CD4-positive, alpha-beta T cell treated with Interleukin-4 for 1 hour (primary cell): ENCODE measurements around the gene EFNA2.

ENCODE experiments used
- DNase-seq, 2 donors: peaks; one replicate each; pipeline ENCODE4 v3.0.0-alpha.2; 2020 to 2022

The EFNA2 gene

DNA sequence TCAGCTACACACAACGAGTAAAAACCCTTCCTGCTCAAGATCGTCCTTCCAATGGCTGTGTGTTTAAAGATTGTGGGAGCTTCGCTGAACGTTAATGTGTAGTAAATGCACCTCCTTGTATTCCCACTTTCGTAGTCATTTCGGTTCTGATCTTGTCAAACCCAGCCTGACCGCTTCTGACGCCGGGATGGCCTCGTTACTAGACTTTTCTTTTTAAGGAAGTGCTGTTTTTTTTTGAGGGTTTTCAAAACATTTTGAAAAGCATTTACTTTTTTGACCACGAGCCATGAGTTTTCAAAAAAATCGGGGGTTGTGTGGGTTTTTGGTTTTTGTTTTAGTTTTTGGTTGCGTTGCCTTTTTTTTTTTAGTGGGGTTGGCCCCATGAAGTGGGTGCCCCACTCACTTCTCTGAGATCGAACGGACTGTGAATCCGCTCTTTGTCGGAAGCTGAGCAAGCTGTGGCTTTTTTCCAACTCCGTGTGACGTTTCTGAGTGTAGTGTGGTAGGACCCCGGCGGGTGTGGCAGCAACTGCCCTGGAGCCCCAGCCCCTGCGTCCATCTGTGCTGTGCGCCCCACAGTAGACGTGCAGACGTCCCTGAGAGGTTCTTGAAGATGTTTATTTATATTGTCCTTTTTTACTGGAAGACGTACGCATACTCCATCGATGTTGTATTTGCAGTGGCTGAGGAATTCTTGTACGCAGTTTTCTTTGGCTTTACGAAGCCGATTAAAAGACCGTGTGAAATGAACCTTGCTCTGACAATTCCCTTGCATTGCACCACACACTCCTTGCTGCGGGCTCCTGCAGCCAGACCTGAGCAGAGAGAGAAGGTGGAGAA, 13.0 kb upstream of the EFNA2 start:
- DNase-seq, result no peak

DNA sequence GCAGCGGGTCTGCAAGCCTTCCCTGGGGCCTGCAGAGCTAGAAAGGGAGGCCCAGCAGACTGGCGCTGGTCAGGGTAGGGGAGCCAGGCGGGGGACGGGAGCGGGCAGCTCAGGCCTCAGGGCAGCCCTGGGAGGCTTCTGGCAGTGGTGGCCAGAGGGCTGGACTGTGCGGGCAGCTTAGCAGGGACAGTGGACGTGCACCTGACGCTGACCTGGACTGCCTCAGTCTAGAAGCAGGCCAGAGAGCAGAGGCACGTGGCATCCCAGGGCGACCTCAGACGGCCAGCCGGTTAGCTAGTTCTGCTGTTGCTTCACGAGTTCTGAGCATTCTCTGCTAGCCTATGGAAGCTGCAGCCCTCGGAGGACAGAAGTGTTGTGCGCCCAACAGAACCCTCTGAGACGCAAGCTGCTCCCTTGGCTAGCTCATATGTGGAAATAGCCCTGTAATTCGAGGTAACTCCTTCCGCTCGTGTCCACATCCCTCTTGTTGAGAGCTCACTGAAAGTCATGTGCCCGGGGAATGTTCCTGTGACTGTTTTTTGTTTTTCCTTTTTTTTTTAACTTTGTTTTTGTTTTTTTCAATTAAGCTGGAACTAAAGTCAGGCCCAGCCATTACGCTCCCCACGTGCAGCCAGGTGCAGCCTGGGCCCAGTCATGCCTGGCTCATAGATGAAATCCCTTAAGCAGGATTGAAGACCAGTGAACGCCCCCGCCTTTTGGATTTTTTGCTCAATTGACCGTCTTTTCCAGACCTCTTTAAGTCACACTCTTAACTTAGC, 12.2 kb upstream of the EFNA2 start:
- DNase-seq, result no peak

GRCh38 chr19:1274081-1274851, 11.4 kb upstream of the EFNA2 start:
- DNase-seq, result no peak

- DNase-seq, result no peak
Observed at GRCh38 chr19:1274852-1275259, 10.8 kb upstream of the EFNA2 start.

- DNase-seq, result peak; percentile 97
Observed at GRCh38 chr19:1275260-1275975, 10.3 kb upstream of the EFNA2 start, which contains the start of gene FAM174C. Gene FAM174C, plus strand, starts transcription at chr19:1275530. Its CDS starts 20 bp downstream, at chr19:1275550.

GRCh38 chr19:1275976-1276627, 9.6 kb upstream of the EFNA2 start:
- no peak for DNase-seq

- DNase-seq, result peak in 1 of 2 donors; percentile 40
Observed at GRCh38 chr19:1276628-1277022, 9.0 kb upstream of the EFNA2 start.

GRCh38 chr19:1277061-1277460, 8.6 kb upstream of the EFNA2 start:
- no peak for DNase-seq

GRCh38 chr19:1278074-1278473, 7.6 kb upstream of the EFNA2 start:
- no peak for DNase-seq

GRCh38 chr19:1278713-1279660, 6.7 kb upstream of the EFNA2 start:
- no peak for DNase-seq

DNA sequence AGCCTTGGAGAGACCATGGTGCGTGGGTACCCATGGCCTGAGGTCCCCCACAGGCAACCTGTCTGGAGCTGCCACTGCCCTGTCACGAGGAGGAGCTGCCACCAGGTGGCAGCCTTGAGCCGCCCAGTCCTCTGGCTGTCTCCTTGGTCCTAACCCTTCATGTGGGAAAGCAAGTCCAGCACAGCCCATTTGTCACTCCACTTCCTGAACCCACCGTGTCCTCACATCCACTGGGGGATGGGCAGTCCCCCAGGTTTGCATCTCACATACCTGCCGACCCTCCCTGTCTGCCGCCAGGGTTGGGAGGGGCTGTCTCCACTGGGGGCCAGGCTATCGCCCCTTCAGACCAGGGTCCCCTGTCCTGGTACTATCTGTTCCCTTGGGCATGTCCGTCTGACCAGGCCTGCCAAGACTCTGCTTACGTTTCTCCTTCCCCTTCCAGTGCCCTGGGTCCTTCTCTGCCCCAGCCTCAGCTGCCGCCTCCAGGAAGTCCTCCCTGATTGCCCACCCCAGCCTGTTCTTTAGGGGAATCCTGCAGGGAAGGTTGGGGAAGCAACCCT, 5.8 kb upstream of the EFNA2 start:
- peak; percentile 81 to 83 for DNase-seq

- DNase-seq, result no peak
Observed at GRCh38 chr19:1280636-1281568, 4.8 kb upstream of the EFNA2 start.

DNA sequence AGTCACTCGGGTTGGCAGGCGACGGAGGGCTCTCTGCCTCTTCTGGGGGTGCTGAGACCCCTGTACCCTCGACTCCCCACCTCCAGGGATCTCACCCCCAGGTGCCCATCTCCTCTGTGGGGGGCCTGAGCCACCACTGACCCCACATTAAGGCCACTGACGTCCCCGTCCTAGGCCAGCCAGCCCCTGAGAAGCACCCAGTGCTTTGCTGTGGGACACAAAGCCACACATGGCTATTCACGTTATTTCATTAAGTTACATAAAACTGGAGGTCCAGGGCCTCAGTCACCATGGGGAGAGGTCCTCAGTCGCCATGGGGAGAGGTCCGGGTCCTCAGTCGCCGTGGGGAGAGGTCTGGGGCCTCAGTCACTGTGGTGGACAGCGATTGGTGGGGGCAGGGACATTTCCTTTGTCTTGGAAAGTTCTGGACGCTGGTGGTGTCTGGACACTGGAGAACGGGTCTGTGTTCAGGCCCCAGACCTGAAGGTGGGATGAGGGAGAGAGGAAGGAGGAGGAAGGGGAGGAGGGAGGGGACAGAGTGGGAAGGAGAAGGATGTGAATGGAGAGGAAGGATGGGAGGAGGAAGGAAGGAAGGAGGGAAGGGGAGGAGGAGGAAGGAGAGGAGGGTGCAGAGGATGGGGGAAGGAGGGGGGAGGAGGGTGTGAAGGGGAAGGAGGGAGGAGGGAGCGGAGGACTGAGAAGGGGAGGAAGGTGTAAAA, 3.9 kb upstream of the EFNA2 start:
- no peak for DNase-seq

DNA sequence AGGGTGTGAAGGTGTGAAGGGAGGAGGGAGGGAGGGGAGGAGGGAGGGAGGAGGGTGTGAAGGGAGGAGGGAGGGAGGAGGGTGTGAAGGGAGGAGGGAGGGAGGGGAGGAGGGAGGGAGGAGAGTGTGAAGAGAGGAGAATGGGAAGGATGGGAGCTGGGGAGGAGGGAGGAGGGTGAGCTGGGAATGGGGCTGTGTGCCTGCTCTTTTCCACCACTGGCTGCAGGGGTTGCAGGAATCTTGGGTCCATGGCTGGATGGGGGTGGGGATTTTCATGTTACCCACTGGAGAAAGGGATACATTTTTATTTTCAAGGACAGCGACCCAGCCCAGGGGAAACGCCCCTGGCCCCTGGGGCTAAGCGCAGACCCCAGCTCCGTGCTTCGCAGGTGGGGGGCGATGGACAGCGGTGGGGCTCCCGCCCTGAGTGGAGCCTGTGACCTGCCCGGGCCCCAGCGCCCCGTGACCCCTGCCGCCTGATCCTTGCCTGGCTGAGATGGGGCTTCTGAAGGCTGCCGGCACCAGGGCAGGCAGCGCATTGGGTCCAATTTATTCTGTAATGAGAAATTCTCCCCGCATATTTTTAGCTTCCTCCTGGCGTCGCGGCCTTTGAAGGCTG, 3.0 kb upstream of the EFNA2 start:
- DNase-seq, result no peak

DNA sequence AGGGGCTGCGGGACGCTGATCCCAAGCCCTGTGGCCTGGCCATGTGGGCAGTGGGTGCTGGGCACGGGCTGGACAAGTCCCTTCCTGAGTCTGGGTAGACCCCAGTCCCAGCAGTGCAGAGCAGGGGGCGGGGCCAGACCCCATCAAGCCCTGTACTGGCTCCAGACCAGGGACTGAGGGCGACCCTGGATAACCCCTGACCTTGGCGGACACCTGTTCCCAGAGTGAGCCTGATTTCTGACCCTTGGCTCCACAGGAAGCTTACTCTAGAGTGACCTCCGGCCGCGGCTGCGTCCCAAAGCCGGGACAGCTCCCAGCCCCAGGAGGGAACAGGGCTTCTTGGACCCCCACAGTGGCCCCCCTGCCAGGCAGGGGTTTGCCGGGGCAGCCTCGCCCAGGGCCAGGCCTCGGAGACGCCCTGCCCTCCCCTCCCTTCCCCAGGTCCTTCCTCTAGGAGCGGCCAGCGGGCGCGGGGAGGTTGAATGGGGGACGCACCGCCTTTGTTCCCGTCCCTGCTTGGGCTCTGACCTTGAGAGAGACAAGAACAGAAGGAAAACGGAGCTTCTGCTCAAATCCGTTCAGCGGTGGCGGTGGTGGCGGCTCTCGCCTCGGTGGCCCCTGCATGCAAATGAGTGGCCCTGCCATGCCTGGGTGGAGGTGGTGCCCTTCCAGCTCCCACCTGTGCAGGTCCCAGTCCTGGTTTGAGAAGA, 2.3 kb upstream of the EFNA2 start:
- no peak for DNase-seq

GRCh38 chr19:1283917-1284292, 1.8 kb upstream of the EFNA2 start:
- DNase-seq, result no peak

DNA sequence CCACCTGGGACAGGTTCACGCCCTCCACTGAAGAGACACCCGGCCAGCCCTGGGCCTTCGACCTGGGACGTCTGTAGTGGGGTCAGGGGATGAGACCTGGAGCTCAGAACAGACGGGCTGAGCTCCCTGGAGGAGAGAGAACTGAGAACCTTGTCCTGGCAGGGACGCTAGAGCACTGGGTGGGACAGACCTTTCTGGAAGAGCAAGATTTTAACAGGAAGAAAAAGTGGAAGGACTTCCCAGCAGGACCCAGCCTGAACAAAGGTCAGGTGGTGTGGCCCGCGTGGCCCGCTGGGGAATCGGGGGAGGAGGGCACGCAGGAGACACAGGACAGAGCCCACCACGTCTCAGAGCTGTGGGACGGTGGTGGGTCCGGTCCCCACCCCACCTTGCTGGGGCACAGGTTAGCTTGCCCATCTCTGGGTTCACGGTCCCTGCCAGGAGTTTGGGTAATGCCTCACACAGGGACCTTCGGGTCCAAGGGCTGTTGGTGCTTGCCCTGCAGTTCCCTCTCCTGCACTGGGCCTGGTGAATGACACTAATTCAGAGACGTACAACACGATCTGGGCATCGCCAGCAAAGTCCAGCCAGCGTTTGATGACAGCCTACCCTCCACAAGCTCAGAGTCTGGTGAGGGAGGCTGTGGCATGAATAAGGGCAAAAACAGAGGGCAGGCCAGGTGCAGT, 1.2 kb upstream of the EFNA2 start:
- DNase-seq, result no peak
